C4-2B (cell line): ENCODE measurements around the gene RRBP1.

Experiments
- CTCF ChIP-seq: fragments of 450-650 bp; conservative IDR thresholded peaks from 2 replicates; pipeline ENCODE4 v1.5.1; 2017; ENCODE audit warnings: mild to moderate bottlenecking
- ZFX ChIP-seq: fragments of 450-650 bp; IDR thresholded peaks from 2 replicates; pipeline ENCODE4 v1.6.1; 2017

GRCh38 chr20:17674722-17675518 is 7.1 kb downstream of the RRBP1 start:
- TF ChIP-seq CTCF (no peak), ZFX (no peak)
